Vagina (tissue), 2 donors: ENCODE data around the gene ANKS6.

Experiments
- CTCF ChIP-seq, 3 experiments: fragments of 450-650 bp in 2 of 3; fragments of 200-600 bp in 1 of 3; sonication (generic) in 1 of 3; IDR thresholded peaks; one replicate each; pipeline ENCODE4 v1.5.1; 2017 to 2019; ENCODE audit warnings: antibody characterized with exemption in 3 of 3, mild to moderate bottlenecking in 2 of 3, moderate library complexity in 2 of 3
- POLR2A ChIP-seq, 2 donors: fragments of 450-650 bp; IDR thresholded peaks; one replicate each; pipeline ENCODE4 v1.6.1; 2017; ENCODE audit warnings: antibody characterized with exemption in 2 of 2, mild to moderate bottlenecking in 2 of 2, moderate library complexity in 2 of 2
- POLR2AphosphoS5 ChIP-seq, 2 donors: sonication (generic); formaldehyde crosslinking; IDR thresholded peaks; one replicate each; pipeline ENCODE4 v1.9.0; 2017; ENCODE audit warnings: antibody characterized with exemption in 2 of 2, mild to moderate bottlenecking in 2 of 2, low read depth in 1 of 2; ENCODE audit not compliant: insufficient read depth in 1 of 2

DNA sequence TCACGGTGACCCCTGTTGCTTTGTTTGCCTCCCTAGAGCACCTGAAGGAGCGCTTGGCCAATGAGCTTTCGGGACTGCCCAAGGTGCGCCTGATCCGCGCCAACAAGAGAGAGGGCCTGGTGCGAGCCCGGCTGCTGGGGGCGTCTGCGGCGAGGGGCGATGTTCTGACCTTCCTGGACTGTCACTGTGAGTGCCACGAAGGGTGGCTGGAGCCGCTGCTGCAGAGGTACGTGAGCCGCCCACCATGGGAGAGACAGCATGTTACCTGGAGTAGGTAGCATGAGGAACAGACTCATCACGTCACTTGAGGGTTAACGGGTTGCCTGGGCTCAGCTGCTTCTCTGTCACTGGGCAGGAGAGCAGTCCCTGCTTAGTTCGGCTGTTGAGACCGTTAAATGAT is 30.4 kb upstream of the ANKS6 start:
- TF ChIP-seq CTCF (IDR thresholded peaks at IDR 0.05): no peak
- TF ChIP-seq POLR2AphosphoS5 (IDR thresholded peaks at IDR 0.05; ENCODE audit: insufficient read depth in 1 of 2, low read depth in 1 of 2): no peak
- no peak for TF ChIP-seq POLR2A (IDR thresholded peaks at IDR 0.05)
